GM12878 (cell line): Measurements from ENCODE around the gene ANAPC5. TPM values are rescaled to one million over a fixed set of nuclear protein-coding genes. Genes with fewer than 3 reads are reported as not detected.
"Not testable (repeated sequence)": the region's sequence is repeated elsewhere in the genome, so short reads cannot be mapped to it uniquely, and the experiment has no call there.

Source experiments
- ATAC-seq: fragments of 200-7000 bp; cut with Tn5 transposase; 3 replicates; pipeline ENCODE4 v1.9.1; 2020; ENCODE audit warnings: mild to moderate bottlenecking, moderate library complexity
- BruUV-seq: library from RNA; stranded (reverse); fragments of 400-500 nt; replicated peaks from 2 replicates; lab custom pipeline; 2021; lab: Mats Ljungman, UMichigan
- CTCF ChIA-PET: fragments of 300-600 bp; sonication (Branson Sonifier 250); formaldehyde crosslinking; extraction: SDS; loops from one replicate; lab custom pipeline; 2021; ENCODE audit warnings: inconsistent platforms; lab: Yijun Ruan, JAX
- POLR2A ChIA-PET: fragments of 350-600 bp; formaldehyde crosslinking; extraction: SDS; loops from one replicate; lab custom pipeline; 2021; ENCODE audit warnings: inconsistent platforms; lab: Charles Lee
- RAD21 ChIA-PET: fragments of 300-600 bp; sonication (Branson Sonifier 250); formaldehyde crosslinking; loops from one replicate; lab custom pipeline; 2023; ENCODE audit warnings: antibody characterized with exemption; ENCODE audit not compliant: unreplicated experiment; lab: Charles Lee
- SMC1A ChIA-PET: fragments of 300-600 bp; sonication (Branson Sonifier 250); formaldehyde crosslinking; loops from one replicate; lab custom pipeline; 2023; ENCODE audit not compliant: unreplicated experiment, uncharacterized antibody; lab: Charles Lee
- DNase-seq: peaks from one replicate; pipeline ENCODE4 v3.0.0-alpha.2; 2011; ENCODE audit warnings: low read depth, low spot score
- FAIRE-seq: peaks from 3 replicates; lab custom pipeline; 2011; peaks lifted over from hg19 to GRCh38; lab: Jason Lieb, UNC
- H2AFZ ChIP-seq: 2 replicates; pipeline ENCODE4 v1.6.0; 2011; ENCODE audit warnings: low read depth, low read length, control low read depth; ENCODE audit not compliant: control insufficient read depth
- H3K27ac ChIP-seq: 2 replicates; pipeline ENCODE4 v1.5.1; 2011; ENCODE audit warnings: control low read depth; ENCODE audit not compliant: control insufficient read depth, insufficient read depth
- H3K27me3 ChIP-seq, 2 experiments: replicated peaks in 1 of 2; 2 replicates each; pipeline versions ENCODE4 v1.6.0 to v1.6.1; 2011; ENCODE audit warnings: low read length in 1 of 2; ENCODE audit not compliant: control insufficient read depth in 2 of 2, insufficient read depth in 2 of 2
- H3K36me3 ChIP-seq, 2 experiments: 2 replicates each; pipeline ENCODE4 v1.5.1; 2011; ENCODE audit warnings: low read length in 1 of 2; ENCODE audit not compliant: control insufficient read depth in 2 of 2, insufficient read depth in 2 of 2
- H3K4me1 ChIP-seq: 2 replicates; pipeline ENCODE4 v1.6.1; 2011; ENCODE audit warnings: mild to moderate bottlenecking, low read length, moderate library complexity, mixed read lengths; ENCODE audit not compliant: control insufficient read depth, insufficient read depth
- H3K4me2 ChIP-seq: 2 replicates; pipeline ENCODE4 v1.6.0; 2011; ENCODE audit warnings: control low read depth; ENCODE audit not compliant: control insufficient read depth, insufficient read depth
- H3K4me3 ChIP-seq: fragments of 200-600 bp; sonication (generic); 2 replicates; pipeline ENCODE4 v1.5.1; 2016
- H3K79me2 ChIP-seq: 2 replicates; pipeline ENCODE4 v1.6.0; 2011; ENCODE audit warnings: low read length; ENCODE audit not compliant: control insufficient read depth, insufficient read depth
- H3K9ac ChIP-seq: 2 replicates; pipeline ENCODE4 v1.8.0; 2011; ENCODE audit warnings: low read length, control low read depth, mixed read lengths; ENCODE audit not compliant: control insufficient read depth, insufficient read depth
- H3K9me3 ChIP-seq: replicated peaks from 3 replicates; pipeline ENCODE4 v1.5.1; 2011; ENCODE audit warnings: mild to moderate bottlenecking, low read length; ENCODE audit not compliant: control insufficient read depth, insufficient read depth
- H4K20me1 ChIP-seq: 2 replicates; pipeline ENCODE4 v1.6.0; 2011; ENCODE audit not compliant: control insufficient read depth, insufficient read depth
- WGBS: methylation state at CpG from one replicate; pipeline ENCODE4 v1.1.6; 2016; ENCODE audit warnings: low lambda C conversion rate; ENCODE audit not compliant: insufficient replicate concordance, insufficient coverage; ENCODE audit errors: missing lambda C conversion rate; 5-methylcytosine and 5-hydroxymethylcytosine counted together
- in situ Hi-C: fragments of 300-500 bp; cut with MboI; formaldehyde crosslinking; loops from 9 replicates; pipeline ENCODE4 v1.14.3; 2018; ENCODE audit warnings: mixed read lengths
- intact Hi-C: fragments of 100-400 bp; cut with micrococcal nuclease; formaldehyde crosslinking; loops from one replicate; pipeline ENCODE4 v1.14.2; 2022; ENCODE audit not compliant: unreplicated experiment
- polyA plus RNA-seq, 11 experiments: library from polyadenylated mRNA; depleted of rRNA in 4 of 11; unstranded in 6 of 11; stranded (reverse) in 5 of 11; fragments of >200 nt; fragmentation: Nextera tagmentation in 4 of 11; fragmentation: Illumina TruSeq in 1 of 11; extraction: Ambion mirVana in 4 of 11; extraction: Trizol in 1 of 11; gene quantifications; 1 replicate in 1 of 11; 2 replicates in 10 of 11; pipeline versions ENCODE4 v1.2.1 to v1.2.3, GENCODE V29; 2011 to 2016; ENCODE audit warnings: inconsistent platforms in 2 of 11, missing spikeins in 2 of 11, low read depth in 1 of 11
- total RNA-seq, 4 experiments: library from RNA; depleted of rRNA in 3 of 4; stranded (reverse); fragments of >200 nt in 3 of 4; fragmentation: Illumina TruSeq in 1 of 4; extraction: Trizol in 1 of 4; gene quantifications; 2 replicates each; pipeline versions ENCODE4 v1.2.1 to v1.2.3, GENCODE V29; 2013 to 2021

Gene ANAPC5
- total and polyA plus RNA-seq, 10 of the 15 experiments (the other 5 are each of a cell fraction or from before 2014, with no cell fraction given) = 102 to 227 (median 166) TPM

- H3K9me3 ChIP-seq, H3K36me3 ChIP-seq, H3K27ac ChIP-seq, H3K9ac ChIP-seq, intact Hi-C loops, DNase-seq, H3K27me3 ChIP-seq, H4K20me1 ChIP-seq, H3K4me2 ChIP-seq, FAIRE-seq, H2AFZ ChIP-seq, BruUV-seq, SMC1A ChIA-PET, in situ Hi-C loops, CTCF ChIA-PET, H3K79me2 ChIP-seq, ATAC-seq, RAD21 ChIA-PET, H3K4me3 ChIP-seq, POLR2A ChIA-PET, H3K4me1 ChIP-seq: not testable (repeated sequence)
- 97% methylated on average over 14 of the region's 14 CpGs for WGBS
Measured at GRCh38 chr12:121281116-121281515, 71.1 kb downstream of the ANAPC5 start.

GRCh38 chr12:121280531-121280930 lies 71.7 kb downstream of the ANAPC5 start:
- FAIRE-seq, POLR2A ChIA-PET, BruUV-seq: not testable (repeated sequence)

More at GRCh38 chr12:121280531-121280930, 71.7 kb downstream of the ANAPC5 start:
- in situ Hi-C loops, intact Hi-C loops, H3K36me3 ChIP-seq, H4K20me1 ChIP-seq, H3K4me3 ChIP-seq, H3K79me2 ChIP-seq, DNase-seq, ATAC-seq, H3K4me2 ChIP-seq, H3K27ac ChIP-seq, H3K4me1 ChIP-seq, RAD21 ChIA-PET, H3K9me3 ChIP-seq, H2AFZ ChIP-seq, H3K9ac ChIP-seq, H3K27me3 ChIP-seq, CTCF ChIA-PET, SMC1A ChIA-PET: not testable (repeated sequence)
- 99% methylated on average over 11 of the region's 11 CpGs for WGBS
